Measurements from ENCODE around the gene HMGN1. TPM values are rescaled to one million over a fixed set of nuclear protein-coding genes. Genes with fewer than 3 reads are reported as not detected.

HMGN1 gene
- total RNA-seq, 1 experiment from 2014 or later, result 262 TPM

DNA sequence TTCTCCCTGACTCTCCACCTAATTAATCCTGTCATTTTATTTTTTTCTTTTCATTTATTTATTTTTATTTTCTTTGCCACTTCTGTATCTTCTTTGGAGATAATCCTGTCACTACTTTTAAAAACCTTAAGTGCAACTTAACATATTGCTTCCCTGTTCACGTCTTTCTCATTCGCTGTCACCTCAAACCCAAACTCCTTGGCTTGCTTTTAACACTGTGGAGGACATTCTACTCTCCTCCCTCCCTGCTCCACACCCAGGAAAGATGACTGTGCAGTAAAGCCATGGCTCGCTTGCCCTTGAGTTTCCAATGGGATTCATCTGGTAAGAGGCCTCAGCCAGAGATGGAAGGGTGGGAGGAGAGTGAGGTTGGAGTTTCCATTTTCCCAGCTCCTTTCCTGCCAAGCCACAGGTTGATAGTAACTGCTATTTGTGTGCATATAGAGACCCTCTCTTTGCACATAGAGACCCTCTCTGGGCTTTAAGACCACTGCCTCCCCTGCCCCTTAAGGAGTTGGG is 29.0 kb downstream of the HMGN1 start:
- H3K27me3 Mint-ChIP-seq (ENCODE audit: unreplicated experiment), result no peaks in the 10 kb centered on the region
- TF ChIP-seq CTCF (IDR thresholded peaks at IDR 0.05; ENCODE audit: unreplicated experiment), result no peak
- H3K4me1 Mint-ChIP-seq (ENCODE audit: low read depth, unreplicated experiment), result peaks cover 9% of the 10 kb centered on the region
- DNase-seq, result no peak
- intact Hi-C loops (cut with micrococcal nuclease; ENCODE audit: unreplicated experiment), result loop anchor here (10.0 kb wide), 1 partner anchor 65 kb away; a partner anchor contains a TSS
- H3K4me3 Mint-ChIP-seq (ENCODE audit: low read depth, unreplicated experiment), result no peak overlapping the region
- CTCF ChIA-PET, result interaction anchor here (0.6 kb wide), 1 partner anchor 10 kb away, joined by 4 read pairs; no protein-coding TSS in a partner anchor
- H3K27ac Mint-ChIP-seq (ENCODE audit: unreplicated experiment), result no peak overlapping the region
- BruUV-seq (replicated peaks), result no TSS peak
- no peaks in the 10 kb centered on the region for H3K9me3 Mint-ChIP-seq (ENCODE audit: low read depth, unreplicated experiment)
- no peaks in the 10 kb centered on the region for H3K36me3 Mint-ChIP-seq (ENCODE audit: insufficient read depth, unreplicated experiment)

- no peaks in the 10 kb centered on the region for H3K27me3 Mint-ChIP-seq (ENCODE audit: unreplicated experiment)
- no peaks in the 10 kb centered on the region for H3K9me3 Mint-ChIP-seq (ENCODE audit: low read depth, unreplicated experiment)
- intact Hi-C loops (cut with micrococcal nuclease; ENCODE audit: unreplicated experiment), result loop anchor here (10.0 kb wide), 1 partner anchor 65 kb away; a partner anchor contains a TSS
- BruUV-seq (replicated peaks), result no TSS peak
- peaks cover 9% of the 10 kb centered on the region for H3K4me1 Mint-ChIP-seq (ENCODE audit: low read depth, unreplicated experiment)
- DNase-seq, result no peak
- peaks cover 5% of the 10 kb centered on the region for H3K36me3 Mint-ChIP-seq (ENCODE audit: insufficient read depth, unreplicated experiment)
- H3K4me3 Mint-ChIP-seq (ENCODE audit: low read depth, unreplicated experiment), result no peak overlapping the region
- TF ChIP-seq CTCF (IDR thresholded peaks at IDR 0.05; ENCODE audit: unreplicated experiment), result no peak
- H3K27ac Mint-ChIP-seq (ENCODE audit: unreplicated experiment), result no peak overlapping the region
- CTCF ChIA-PET, result interaction anchor here (0.6 kb wide), 1 partner anchor 11 kb away, joined by 4 read pairs; no protein-coding TSS in a partner anchor
Measured at GRCh38 chr21:39319251-39319756, 29.6 kb downstream of the HMGN1 start.

DNA sequence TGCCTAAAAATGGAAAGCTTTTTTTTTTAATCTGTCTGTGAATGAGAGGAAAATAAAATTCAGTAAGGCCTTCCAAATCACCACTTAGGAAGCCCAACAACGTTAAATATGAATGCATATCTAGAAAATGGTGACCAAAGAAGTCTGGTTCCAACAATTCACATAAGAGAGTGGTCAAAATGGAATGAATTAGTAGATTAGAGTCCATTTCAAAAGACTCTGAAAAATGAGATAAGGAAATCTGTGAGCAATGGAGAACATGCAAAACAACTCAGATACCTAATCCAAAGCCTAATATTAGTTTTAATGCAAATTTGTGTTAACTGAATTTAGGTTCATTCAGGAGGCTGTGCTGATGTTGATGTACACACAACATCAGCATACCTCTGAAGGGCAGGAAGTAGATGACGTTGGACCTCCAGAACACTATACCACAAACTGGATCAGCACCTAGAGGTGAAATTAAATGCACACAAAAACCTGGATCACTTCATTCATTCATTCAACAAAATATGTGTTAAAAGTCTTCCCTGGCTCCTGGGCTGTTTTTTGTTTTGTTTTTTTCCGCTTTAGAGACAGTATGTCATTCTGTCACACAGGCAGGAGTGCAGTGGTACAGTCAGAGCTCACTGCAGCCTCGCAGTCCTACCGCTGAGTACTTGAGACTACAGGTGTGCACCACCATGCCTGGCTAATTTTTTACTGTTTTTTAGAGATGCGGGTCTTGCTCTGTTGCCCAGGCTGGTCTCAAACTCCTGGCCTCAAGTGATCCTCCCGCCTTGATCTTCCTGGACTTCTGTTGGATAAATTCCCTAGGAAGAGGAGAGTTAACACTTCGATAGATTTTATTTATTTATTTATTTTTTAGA is 30.6 kb downstream of the HMGN1 start:
- Mint-ChIP-seq H3K27me3 (ENCODE audit: unreplicated experiment) (no peaks in the 10 kb centered on the region), H3K9me3 (ENCODE audit: low read depth, unreplicated experiment) (no peaks in the 10 kb centered on the region), H3K27ac (ENCODE audit: unreplicated experiment) (no peak overlapping the region), H3K36me3 (ENCODE audit: insufficient read depth, unreplicated experiment) (peaks cover 14% of the 10 kb centered on the region), H3K4me1 (ENCODE audit: low read depth, unreplicated experiment) (peaks cover 9% of the 10 kb centered on the region), H3K4me3 (ENCODE audit: low read depth, unreplicated experiment) (no peak overlapping the region)
- intact Hi-C loops (cut with micrococcal nuclease; ENCODE audit: unreplicated experiment), result loop anchor here (10.0 kb wide), 1 partner anchor 66 kb away; a partner anchor contains a TSS
- no peak for DNase-seq
- no peak for TF ChIP-seq CTCF (IDR thresholded peaks at IDR 0.05; ENCODE audit: unreplicated experiment)
- BruUV-seq (replicated peaks), result no TSS peak
- CTCF ChIA-PET, result no interaction called here

DNA sequence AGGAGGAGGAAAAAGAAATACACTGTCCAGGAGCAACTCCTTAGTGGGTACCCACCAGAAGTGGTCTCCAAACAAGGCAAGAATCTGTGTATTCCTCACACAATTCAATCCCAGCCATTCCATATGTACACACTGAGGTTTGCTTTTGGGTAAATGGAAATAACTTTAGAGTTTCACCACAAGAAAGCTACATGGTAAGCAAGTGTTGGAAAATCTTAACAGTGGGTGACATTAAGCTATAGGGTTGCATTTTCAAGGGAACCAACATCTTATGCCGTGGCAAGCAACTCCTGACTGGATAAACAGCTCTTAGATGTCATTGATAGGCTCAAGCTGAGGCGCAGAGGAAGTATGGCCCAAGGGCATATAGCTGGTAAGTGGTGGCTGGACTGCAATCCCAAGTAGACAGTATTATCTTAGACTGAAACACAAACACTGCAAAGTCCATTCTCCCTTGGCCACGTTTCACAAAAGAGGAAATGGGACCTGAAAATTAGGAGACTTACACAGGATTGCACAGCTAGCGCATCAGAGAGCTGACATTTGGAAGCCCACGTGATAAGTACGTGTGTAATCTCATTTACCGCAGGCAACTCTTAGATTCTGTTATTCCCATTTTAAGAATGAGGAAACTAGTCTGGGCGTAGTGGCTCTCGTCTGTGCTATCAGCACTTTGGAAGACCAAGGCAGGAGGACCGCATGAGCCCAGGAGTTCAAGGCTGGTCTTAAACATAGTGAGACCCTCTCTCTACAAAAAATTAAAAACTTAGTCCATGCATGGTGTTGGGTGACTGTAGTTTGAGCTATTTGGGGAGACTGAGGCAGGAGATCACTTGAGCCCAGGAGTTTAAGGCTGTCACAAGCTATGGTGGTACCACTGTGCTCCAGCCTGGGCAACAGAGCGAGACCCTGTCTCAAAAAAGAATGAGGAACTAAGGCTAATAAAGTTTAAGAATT is 31.5 kb downstream of the HMGN1 start:
- H3K4me1 Mint-ChIP-seq (ENCODE audit: low read depth, unreplicated experiment), result peaks cover 9% of the 10 kb centered on the region
- H3K27ac Mint-ChIP-seq (ENCODE audit: unreplicated experiment), result no peak overlapping the region
- H3K36me3 Mint-ChIP-seq (ENCODE audit: insufficient read depth, unreplicated experiment), result peaks cover 22% of the 10 kb centered on the region
- no peak for TF ChIP-seq CTCF (IDR thresholded peaks at IDR 0.05; ENCODE audit: unreplicated experiment)
- no TSS peak for BruUV-seq (replicated peaks)
- H3K9me3 Mint-ChIP-seq (ENCODE audit: low read depth, unreplicated experiment), result no peaks in the 10 kb centered on the region
- DNase-seq, result no peak
- H3K4me3 Mint-ChIP-seq (ENCODE audit: low read depth, unreplicated experiment), result no peak overlapping the region
- no peaks in the 10 kb centered on the region for H3K27me3 Mint-ChIP-seq (ENCODE audit: unreplicated experiment)
- CTCF ChIA-PET, result no interaction called here
- intact Hi-C loops (cut with micrococcal nuclease; ENCODE audit: unreplicated experiment), result loop anchor here (10.0 kb wide), 1 partner anchor 67 kb away; a partner anchor contains a TSS

Measured in Calu3 (cell line).